PC-3 (cell line): ENCODE data around the gene PROCA1.

ENCODE experiments used
- EZH2 ChIP-seq: fragments of 300-600 bp; sonication (generic); IDR thresholded peaks from one replicate; pipeline ENCODE4 v1.6.1; 2017; ENCODE audit warnings: antibody characterized with exemption, mild to moderate bottlenecking, low read length; ENCODE audit not compliant: unreplicated experiment
- TF ChIP-seq, protein P1 (sequence below): fragments of 300-600 bp; sonication (generic); conservative IDR thresholded peaks from 2 replicates; pipeline ENCODE4 v1.5.1; 2017; ENCODE audit warnings: antibody characterized with exemption, low read depth, mild to moderate bottlenecking, low read length

DNA sequence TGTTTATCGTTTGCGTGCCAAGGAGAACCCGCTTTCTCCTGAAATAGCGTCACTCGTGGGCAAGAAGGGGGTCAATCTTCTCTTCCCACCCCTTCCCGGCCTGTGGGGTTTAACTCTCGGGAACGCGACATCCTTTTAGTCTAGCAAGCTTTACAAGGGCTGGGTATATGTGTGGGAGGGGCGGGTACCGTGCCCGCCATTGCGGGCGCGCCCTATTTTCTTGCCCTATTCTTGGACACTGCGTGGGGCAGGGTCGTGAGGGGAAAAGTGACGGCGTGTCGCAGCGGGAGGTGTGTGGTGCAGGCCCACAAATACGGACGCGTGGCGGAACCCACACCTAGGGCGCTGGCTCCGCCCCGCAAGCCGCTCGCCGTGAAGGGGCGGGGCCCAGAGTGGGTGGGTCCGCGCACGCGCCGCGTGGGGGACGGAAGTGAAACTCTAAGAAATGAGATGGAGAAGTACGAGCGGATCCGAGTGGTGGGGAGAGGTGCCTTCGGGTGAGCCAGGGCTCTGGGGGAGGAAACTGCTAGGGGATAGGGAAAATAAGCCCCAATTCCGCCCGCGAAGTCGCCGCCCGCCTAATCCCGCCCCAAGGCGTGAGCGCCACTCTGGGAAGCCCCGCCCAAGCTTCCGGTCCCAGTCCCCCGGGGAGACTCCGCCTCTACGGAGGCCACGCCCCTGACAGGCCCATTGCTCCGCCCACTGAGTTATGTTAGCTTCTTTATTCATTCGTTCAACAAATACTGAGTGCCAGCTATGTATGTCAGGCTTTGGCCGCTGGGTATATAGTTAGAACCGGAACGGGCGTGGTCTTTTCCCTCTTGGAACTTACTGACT is 16.9 kb upstream of the PROCA1 start, which contains the start of gene NEK8:
- no peak for TF ChIP-seq EZH2
- TF ChIP-seq, protein P1, sequence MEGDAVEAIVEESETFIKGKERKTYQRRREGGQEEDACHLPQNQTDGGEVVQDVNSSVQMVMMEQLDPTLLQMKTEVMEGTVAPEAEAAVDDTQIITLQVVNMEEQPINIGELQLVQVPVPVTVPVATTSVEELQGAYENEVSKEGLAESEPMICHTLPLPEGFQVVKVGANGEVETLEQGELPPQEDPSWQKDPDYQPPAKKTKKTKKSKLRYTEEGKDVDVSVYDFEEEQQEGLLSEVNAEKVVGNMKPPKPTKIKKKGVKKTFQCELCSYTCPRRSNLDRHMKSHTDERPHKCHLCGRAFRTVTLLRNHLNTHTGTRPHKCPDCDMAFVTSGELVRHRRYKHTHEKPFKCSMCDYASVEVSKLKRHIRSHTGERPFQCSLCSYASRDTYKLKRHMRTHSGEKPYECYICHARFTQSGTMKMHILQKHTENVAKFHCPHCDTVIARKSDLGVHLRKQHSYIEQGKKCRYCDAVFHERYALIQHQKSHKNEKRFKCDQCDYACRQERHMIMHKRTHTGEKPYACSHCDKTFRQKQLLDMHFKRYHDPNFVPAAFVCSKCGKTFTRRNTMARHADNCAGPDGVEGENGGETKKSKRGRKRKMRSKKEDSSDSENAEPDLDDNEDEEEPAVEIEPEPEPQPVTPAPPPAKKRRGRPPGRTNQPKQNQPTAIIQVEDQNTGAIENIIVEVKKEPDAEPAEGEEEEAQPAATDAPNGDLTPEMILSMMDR: no peak
